WTC11 (cell line): Measurements from ENCODE around the gene ZDHHC4.
"Not testable (repeated sequence)": the region's sequence is repeated elsewhere in the genome, so short reads cannot be mapped to it uniquely, and the experiment has no call there.

ENCODE experiments used
- CTCF ChIP-seq: fragments of 200-600 bp; IDR thresholded peaks from 2 replicates; pipeline ENCODE4 v1.8.0; 2022; ENCODE audit warnings: antibody characterized with exemption
- JUN ChIP-seq: sonication (generic); formaldehyde crosslinking; IDR thresholded peaks from 2 replicates; pipeline ENCODE4 v1.8.0; 2023; ENCODE audit warnings: mild to moderate bottlenecking, missing genetic modification reagents
- TEAD1 ChIP-seq: sonication (generic); formaldehyde crosslinking; IDR thresholded peaks from 2 replicates; pipeline ENCODE4 v1.8.0; 2022; ENCODE audit warnings: mild to moderate bottlenecking, missing genetic modification reagents

GRCh38 chr7:6585746-6586432 is 8.6 kb downstream of the ZDHHC4 start:
- not testable (repeated sequence) for TF ChIP-seq CTCF; JUN (CRISPR knock-in tag); TEAD1 (CRISPR knock-in tag)
